Effector memory CD8-positive, alpha-beta T cell (primary cell): Measurements from ENCODE around the gene GPR35.
A peak's percentile ranks its signal among the peaks of the same experiment; 100 is the strongest.

Experiments used
- ATAC-seq: fragments of 150-1000 bp; cut with Tn5 transposase; replicated peaks from 2 replicates; pipeline ENCODE4 v1.10.0; 2021; ENCODE audit warnings: mild to moderate bottlenecking, moderate library complexity
- DNase-seq, 3 experiments: peaks; one replicate each; pipeline ENCODE4 v3.0.0; 2021
- H3K27ac Mint-ChIP-seq, 2 donors: one replicate each; pipeline ENCODE4 v1.8.0; 2022; ENCODE audit warnings: mild to moderate bottlenecking in 2 of 2, mixed read lengths in 2 of 2, moderate library complexity in 2 of 2
- H3K27me3 Mint-ChIP-seq, 2 donors: one replicate each; pipeline ENCODE4 v1.8.0; 2022; ENCODE audit warnings: mixed read lengths in 2 of 2
- H3K36me3 Mint-ChIP-seq: one replicate; pipeline ENCODE4 v1.8.0; 2022; ENCODE audit warnings: mild to moderate bottlenecking, moderate library complexity, mixed read lengths; ENCODE audit not compliant: insufficient read depth
- H3K4me1 Mint-ChIP-seq, 2 donors: one replicate each; pipeline ENCODE4 v1.8.0; 2022; ENCODE audit warnings: low read depth in 2 of 2, mixed read lengths in 2 of 2
- H3K4me3 Mint-ChIP-seq, 2 donors: one replicate each; pipeline ENCODE4 v1.8.0; 2022; ENCODE audit warnings: mild to moderate bottlenecking in 2 of 2, mixed read lengths in 2 of 2, moderate library complexity in 2 of 2
- H3K9me3 Mint-ChIP-seq, 2 donors: one replicate each; pipeline ENCODE4 v1.8.0; 2022; ENCODE audit warnings: mixed read lengths in 2 of 2

Gene GPR35

DNA sequence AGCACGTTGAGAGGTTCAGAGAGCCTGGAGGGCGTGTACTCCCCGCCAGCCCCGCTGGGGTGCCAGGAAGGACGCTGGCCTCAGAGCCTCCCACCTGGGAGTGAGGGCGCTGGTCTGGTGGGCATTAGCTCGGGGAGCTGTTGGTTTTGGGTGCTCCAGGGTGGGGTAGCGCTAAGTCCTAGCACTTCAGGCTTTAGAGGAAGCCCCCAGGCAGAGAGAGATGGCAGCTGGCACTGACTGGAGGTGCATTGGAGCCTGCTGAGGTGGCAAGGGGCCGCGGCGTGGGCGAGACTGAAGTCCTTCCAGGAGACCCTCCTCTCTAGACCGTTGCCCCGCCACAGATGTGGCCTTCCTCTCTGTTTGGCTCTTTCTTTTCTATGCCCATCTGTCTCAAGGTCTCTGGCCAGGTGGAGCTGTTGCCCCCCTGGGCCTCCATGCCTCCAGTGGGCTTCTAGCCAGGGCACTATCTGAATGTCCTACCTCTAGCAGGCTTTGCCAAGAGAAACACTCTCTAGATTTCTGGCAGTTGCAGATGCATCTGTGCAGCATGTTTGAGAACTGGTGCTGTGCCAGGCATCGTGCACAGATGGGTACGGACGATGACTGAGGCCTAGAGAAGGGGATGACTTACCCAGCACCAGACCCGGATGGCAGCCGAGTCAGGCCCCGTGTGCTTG is 32.1 kb upstream of the GPR35 start:
- no peak for DNase-seq
- Mint-ChIP-seq H3K4me3 (no peak overlapping the region), H3K4me1 (peaks cover 17 to 25% of the 10 kb centered on the region in 2 donors)

DNA sequence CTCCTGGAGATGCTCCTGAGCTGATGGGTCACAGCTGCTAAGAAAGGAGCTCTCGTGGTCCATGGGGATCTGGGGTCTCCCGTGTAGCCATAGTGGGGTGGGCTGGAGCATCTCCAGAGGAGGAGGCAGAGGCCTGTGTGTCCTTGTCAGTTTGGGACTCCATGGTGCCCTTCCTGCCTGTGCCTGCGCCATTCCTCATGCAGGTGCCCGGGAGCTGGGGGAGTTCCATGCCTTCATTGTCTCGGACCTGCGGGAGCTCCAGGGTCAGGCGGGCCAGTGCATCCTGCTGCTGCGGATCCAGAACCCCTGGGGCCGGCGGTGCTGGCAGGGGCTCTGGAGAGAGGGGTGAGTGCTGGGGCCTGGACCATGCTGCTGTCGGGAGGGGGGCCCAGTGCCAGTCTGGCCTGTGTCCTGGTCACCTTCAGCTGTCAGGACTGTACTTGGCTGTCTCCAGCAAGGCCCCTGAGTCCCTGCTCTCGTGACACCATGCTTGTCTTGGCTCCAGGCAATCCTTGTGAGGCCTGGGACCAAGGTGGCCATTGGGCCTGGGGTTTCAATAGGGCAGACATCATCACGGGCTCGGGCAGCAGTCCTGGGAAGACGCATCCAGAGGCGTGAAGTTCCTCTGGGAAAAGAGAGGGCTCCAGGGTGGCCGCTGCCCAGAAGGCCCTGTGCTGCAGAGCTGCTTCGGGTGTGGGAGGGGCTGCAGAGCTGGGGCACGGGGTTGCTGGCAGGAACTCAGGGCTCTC is 31.4 kb upstream of the GPR35 start:
- Mint-ChIP-seq H3K27ac (peak overlapping the region in 1 of 2 donors; percentile 15), H3K9me3 (no peaks in the 10 kb centered on the region)

More for the DNA sequence above, 32.1 kb upstream of the GPR35 start:
- peaks cover 25% of the 10 kb centered on the region for H3K36me3 Mint-ChIP-seq
- peak overlapping the region in 1 of 2 donors; percentile 29 for H3K27ac Mint-ChIP-seq
- ATAC-seq = no peak
- no peaks in the 10 kb centered on the region for H3K27me3 Mint-ChIP-seq
- H3K9me3 Mint-ChIP-seq = no peaks in the 10 kb centered on the region

DNA sequence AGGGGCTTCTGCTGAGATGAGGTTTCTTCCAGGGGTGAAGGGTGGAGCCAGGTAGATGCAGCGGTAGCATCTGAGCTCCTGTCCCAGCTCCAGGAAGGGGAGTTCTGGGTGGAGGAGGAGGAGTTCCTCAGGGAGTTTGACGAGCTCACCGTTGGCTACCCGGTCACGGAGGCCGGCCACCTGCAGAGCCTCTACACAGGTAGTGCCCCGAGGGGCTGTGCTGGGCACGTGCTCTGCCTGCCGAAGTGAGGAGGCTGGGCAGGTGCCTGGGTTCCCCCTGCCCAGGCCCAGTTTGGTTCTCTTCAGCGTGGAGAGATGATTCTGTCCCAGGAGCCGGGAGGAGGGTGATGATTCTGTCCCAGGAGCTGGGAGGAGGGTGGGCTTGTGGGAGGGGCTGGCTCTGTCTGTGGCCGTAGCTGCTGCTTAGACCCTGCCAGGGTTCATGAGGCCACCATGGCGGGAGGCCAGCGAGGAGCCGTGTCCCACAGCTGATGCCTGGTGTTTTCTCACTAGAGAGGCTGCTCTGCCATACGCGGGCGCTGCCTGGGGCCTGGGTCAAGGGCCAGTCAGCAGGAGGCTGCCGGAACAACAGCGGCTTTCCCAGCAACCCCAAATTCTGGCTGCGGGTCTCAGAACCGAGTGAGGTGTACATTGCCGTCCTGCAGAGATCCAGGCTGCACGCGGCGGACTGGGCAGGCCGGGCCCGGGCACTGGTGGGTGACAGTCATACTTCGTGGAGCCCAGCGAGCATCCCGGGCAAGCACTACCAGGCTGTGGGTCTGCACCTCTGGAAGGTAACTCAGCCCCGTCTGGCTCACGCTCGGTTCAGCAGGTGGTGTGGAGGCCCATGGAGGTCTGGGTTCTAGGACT is 30.5 kb upstream of the GPR35 start:
- no peak for ATAC-seq
- DNase-seq = no peak
- H3K27me3 Mint-ChIP-seq = no peaks in the 10 kb centered on the region
- no peaks in the 10 kb centered on the region for H3K9me3 Mint-ChIP-seq
- no peak overlapping the region for H3K4me3 Mint-ChIP-seq
- H3K27ac Mint-ChIP-seq = peak overlapping the region in 1 of 2 donors; percentile 41
- H3K4me1 Mint-ChIP-seq = peaks cover 4 to 12% of the 10 kb centered on the region in 2 donors
- peaks cover 18% of the 10 kb centered on the region for H3K36me3 Mint-ChIP-seq

More for the DNA sequence above, 31.4 kb upstream of the GPR35 start:
- Mint-ChIP-seq H3K36me3 (peaks cover 25% of the 10 kb centered on the region), H3K27me3 (no peaks in the 10 kb centered on the region), H3K4me3 (no peak overlapping the region), H3K4me1 (peaks cover 10 to 18% of the 10 kb centered on the region in 2 donors)
- no peak for DNase-seq
- ATAC-seq = no peak

DNA sequence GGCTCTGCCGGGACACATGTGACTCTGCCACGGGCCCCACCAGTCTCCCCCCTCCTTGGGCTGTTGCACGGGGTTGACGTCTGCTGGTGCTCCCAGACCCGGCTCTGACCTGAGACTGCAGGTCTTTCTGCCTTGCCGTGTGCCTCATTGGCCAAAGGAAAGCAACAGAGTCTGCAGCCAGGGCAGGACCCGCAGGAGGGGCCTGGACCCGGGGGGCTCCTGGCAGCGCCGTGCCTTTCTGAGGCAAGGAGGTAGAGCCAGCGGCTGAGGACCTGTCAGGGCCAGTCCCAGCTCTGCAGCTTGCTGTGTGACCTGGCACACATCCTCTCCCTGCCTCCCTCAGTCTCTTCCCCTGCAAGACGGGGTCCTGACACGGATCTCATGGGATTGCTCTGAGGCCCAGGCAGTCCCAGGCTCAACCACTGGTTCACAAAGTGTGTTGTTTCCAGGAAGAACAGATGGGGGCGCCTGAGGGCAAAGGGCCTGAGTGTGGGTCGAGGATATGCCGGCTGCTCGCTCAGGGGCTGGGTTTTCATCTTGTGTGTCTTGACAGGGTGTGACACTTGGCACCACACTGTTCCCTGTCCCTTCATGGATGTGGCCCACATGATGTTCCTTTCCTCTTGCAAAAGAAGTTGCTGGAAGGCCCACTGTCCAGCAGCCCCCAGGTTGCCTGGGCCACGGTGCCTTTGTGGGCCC is 29.8 kb upstream of the GPR35 start:
- peak; percentile 19 to 31 (median 25) for DNase-seq
- no peaks in the 10 kb centered on the region for H3K27me3 Mint-ChIP-seq

DNA sequence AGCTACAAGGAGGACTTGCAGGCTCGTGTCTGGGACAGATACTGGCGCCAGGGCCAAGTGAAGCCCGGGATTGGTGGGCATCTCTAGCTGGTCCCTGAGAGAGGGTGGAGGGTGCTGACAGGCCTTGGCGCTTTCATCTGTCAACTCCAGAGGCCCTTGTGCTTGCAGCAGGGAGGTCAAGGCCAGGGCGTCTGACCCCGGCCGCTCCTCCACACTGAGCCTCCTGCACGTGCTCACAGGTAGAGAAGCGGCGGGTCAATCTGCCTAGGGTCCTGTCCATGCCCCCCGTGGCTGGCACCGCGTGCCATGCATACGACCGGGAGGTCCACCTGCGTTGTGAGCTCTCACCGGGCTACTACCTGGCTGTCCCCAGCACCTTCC is 29.2 kb upstream of the GPR35 start:
- DNase-seq (no peak), ATAC-seq (no peak)
- peaks cover 4 to 12% of the 10 kb centered on the region in 2 donors for H3K4me1 Mint-ChIP-seq
- no peaks in the 10 kb centered on the region for H3K9me3 Mint-ChIP-seq
- peak overlapping the region in 1 of 2 donors; percentile 41 for H3K27ac Mint-ChIP-seq
- H3K27me3 Mint-ChIP-seq = no peaks in the 10 kb centered on the region
- no peak overlapping the region for H3K4me3 Mint-ChIP-seq
- H3K36me3 Mint-ChIP-seq = peaks cover 18% of the 10 kb centered on the region

More for the DNA sequence above, 29.8 kb upstream of the GPR35 start:
- H3K36me3 Mint-ChIP-seq = peaks cover 18% of the 10 kb centered on the region
- peak overlapping the region in 1 of 2 donors; percentile 41 for H3K27ac Mint-ChIP-seq
- ATAC-seq = peak; percentile 58
- peaks cover 4 to 12% of the 10 kb centered on the region in 2 donors for H3K4me1 Mint-ChIP-seq
- H3K9me3 Mint-ChIP-seq = no peaks in the 10 kb centered on the region
- no peak overlapping the region for H3K4me3 Mint-ChIP-seq

DNA sequence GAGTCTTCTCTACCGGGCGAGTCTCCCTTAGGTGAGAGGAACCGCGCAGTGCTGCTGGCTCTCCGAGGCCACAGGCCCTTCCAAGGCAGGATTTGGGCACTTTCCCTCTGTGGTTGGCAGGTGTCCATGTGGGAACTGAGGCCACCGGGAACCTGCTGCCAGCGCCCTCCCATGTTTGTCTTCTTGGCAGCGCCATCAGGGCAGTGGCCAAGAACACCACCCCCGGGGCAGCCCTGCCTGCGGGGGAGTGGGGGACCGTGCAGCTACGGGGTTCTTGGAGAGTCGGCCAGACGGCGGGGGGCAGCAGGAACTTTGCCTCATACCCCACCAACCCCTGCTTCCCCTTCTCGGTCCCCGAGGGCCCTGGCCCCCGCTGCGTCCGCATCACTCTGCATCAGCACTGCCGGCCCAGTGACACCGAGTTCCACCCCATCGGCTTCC is 28.8 kb upstream of the GPR35 start:
- Mint-ChIP-seq H3K9me3 (no peaks in the 10 kb centered on the region), H3K4me3 (no peak overlapping the region), H3K27me3 (no peaks in the 10 kb centered on the region), H3K36me3 (peaks cover 19% of the 10 kb centered on the region), H3K4me1 (peaks cover 3 to 8% of the 10 kb centered on the region in 2 donors), H3K27ac (peak overlapping the region in 1 of 2 donors; percentile 41)
- ATAC-seq (no peak), DNase-seq (no peak)

DNA sequence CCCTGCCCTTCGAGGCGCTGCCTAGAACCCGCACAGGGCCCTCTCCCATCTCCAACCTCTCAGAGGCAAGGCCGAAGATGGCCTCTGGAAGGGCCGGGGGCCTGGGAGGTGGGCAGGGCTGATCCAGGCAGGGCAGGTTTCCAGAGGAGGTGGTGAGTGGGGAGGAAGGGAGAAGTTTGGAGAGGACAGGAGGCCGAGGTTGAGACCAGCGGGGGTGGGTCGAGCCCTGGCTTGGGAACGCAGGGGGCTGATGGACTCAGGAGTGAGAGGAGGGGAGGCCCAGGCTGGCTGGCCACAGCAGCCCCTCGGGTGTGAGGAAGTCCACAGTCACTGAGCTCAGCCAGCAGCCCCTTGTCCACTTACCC is 28.2 kb upstream of the GPR35 start:
- H3K36me3 Mint-ChIP-seq = peaks cover 18% of the 10 kb centered on the region
- DNase-seq (no peak), ATAC-seq (no peak)
- peaks cover 0 to 8% of the 10 kb centered on the region in 2 donors for H3K4me1 Mint-ChIP-seq
- H3K9me3 Mint-ChIP-seq = no peaks in the 10 kb centered on the region
- no peak overlapping the region for H3K4me3 Mint-ChIP-seq
- H3K27ac Mint-ChIP-seq = no peak overlapping the region
- no peaks in the 10 kb centered on the region for H3K27me3 Mint-ChIP-seq

DNA sequence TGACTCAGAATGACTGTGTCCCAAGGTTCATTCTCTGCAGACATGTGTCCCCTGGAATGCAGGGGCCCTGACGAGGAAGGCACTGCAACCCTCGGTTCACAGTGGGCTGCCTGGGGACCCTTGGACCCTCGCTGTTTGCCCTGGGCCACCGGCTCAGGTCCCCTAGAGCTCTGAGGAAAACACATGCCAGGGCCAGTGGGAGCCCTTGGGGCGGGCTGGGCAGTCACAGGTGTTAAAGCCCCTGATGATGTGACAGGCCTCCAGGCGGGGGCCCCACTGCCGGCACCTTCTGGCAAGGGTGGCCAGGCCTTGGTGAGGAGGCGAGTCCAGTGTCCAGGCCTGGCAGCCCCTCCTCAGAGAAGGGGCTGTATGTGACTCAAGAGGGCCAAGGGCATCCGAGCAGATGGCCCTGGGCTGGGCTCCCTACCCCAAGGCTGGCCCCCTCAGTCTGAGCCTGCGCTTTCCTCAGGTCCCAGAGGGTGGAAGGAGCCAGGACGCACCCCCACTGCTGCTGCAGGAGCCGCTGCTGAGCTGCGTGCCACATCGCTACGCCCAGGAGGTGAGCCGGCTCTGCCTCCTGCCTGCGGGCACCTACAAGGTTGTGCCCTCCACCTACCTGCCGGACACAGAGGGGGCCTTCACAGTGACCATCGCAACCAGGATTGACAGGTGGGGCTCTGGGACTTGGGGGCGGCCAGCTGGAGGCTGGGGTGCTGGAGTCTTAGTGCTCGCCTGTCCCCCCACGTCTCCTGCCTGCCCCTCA is 27.7 kb upstream of the GPR35 start:
- H3K27ac Mint-ChIP-seq = no peak overlapping the region
- peaks cover 13% of the 10 kb centered on the region for H3K36me3 Mint-ChIP-seq
- no peak for DNase-seq

DNA sequence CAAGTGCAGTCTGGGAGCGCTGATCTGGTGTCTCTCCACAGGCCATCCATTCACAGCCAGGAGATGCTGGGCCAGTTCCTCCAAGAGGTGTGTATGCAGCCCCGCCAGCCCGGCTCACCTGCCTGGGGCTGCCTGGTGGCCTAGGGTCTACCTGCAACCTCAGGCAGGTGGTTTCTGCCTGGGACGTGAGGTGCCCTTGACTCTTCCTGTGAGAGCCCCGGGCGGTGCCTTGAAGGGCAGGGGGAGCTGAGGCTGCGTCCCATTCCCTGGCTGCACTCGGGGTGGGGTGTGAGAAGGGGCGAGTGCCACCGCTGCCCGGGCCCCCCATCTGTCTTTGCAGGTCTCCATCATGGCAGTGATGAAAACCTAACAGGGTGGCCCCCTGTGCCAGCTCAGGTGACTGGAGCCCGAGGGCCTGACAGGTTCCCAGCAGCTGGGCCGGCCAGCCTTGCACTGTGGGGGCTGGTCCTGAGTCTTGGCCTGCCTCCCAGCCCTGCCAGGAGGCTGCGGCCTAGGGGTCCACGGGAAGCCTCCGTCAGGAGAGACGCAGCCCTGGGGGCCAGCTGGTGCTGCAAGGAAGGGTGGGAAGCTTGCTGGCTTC is 26.9 kb upstream of the GPR35 start:
- no peak for ATAC-seq
- H3K27ac Mint-ChIP-seq = peak overlapping the region; percentile 62 to 77

More for the DNA sequence above, 27.7 kb upstream of the GPR35 start:
- H3K9me3 Mint-ChIP-seq = no peaks in the 10 kb centered on the region
- peaks cover 0 to 8% of the 10 kb centered on the region in 2 donors for H3K4me1 Mint-ChIP-seq
- no peak overlapping the region for H3K4me3 Mint-ChIP-seq
- no peak for ATAC-seq
- H3K27me3 Mint-ChIP-seq = no peaks in the 10 kb centered on the region

DNA sequence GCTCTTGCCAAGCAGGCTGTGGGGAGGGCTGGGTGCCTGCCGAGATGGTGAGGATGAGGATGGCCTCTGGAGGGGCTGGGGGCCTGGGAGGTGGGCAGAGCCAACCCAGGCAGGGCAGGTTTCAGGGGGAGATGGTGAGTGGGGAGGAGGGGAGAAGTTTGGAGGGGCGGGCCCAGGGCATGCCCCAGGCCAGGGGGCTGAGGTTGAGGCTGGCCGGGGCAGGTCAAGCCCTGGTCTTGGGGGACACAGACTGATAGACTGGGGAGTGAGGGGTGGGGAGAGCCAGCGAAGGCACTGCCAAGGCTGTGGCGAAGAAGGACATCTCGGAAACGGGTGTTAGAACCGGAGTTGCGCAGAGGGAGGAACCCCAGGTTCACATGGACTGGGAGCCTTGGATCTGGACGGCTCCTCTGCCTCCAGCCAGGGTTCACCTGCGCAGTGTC is 26.1 kb upstream of the GPR35 start:
- H3K4me3 Mint-ChIP-seq = no peak overlapping the region
- peak overlapping the region; percentile 62 to 77 for H3K27ac Mint-ChIP-seq
- H3K27me3 Mint-ChIP-seq = no peaks in the 10 kb centered on the region
- peaks cover 0 to 6% of the 10 kb centered on the region in 2 donors for H3K4me1 Mint-ChIP-seq
- DNase-seq (no peak), ATAC-seq (no peak)
- H3K9me3 Mint-ChIP-seq = no peaks in the 10 kb centered on the region
- peaks cover 7% of the 10 kb centered on the region for H3K36me3 Mint-ChIP-seq

More for the DNA sequence above, 26.9 kb upstream of the GPR35 start:
- peaks cover 9% of the 10 kb centered on the region for H3K36me3 Mint-ChIP-seq
- H3K9me3 Mint-ChIP-seq = no peaks in the 10 kb centered on the region
- H3K4me1 Mint-ChIP-seq = peaks cover 0 to 8% of the 10 kb centered on the region in 2 donors
- H3K4me3 Mint-ChIP-seq = no peak overlapping the region
- no peaks in the 10 kb centered on the region for H3K27me3 Mint-ChIP-seq
- no peak for DNase-seq

DNA sequence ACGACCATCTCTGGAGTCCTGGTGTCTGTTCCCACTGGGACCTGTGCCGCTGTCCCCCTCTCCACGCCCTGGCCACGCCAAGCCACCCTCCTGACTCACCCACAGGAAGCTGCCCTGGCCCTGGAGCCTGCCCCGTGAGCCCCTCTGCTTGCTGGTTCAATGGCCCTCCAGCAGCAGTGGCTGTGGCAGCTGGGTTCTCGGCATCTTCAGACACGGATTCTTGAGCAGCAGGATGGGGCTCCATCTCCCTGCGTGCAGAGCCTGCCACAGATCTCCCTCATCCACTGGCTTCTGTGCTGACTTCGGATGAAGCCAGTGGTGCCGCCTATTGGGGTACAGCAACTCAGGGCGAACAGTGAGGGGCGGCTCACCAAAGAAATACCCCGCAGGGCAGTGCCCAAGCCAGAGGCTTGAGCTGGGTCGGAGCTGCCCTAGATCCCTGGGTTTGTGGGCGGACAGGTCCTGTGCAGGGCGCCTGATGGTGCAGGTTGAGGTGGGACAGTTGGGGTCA is 24.8 kb upstream of the GPR35 start:
- no peak for DNase-seq
- Mint-ChIP-seq H3K27me3 (no peaks in the 10 kb centered on the region), H3K27ac (peak overlapping the region; percentile 38 to 62), H3K4me3 (no peak overlapping the region), H3K4me1 (peaks cover 0 to 6% of the 10 kb centered on the region in 2 donors), H3K9me3 (no peaks in the 10 kb centered on the region), H3K36me3 (peaks cover 10% of the 10 kb centered on the region)
- no peak for ATAC-seq
